ENCODE results near the gene GRAMD1C. TPM values are rescaled to one million over a fixed set of nuclear protein-coding genes. Genes with fewer than 3 reads are reported as not detected.
A peak's percentile ranks its signal among the peaks of the same experiment; 100 is the strongest.

GRAMD1C gene
- total RNA-seq, 1 experiment from 2014 or later, result 4.0 TPM

DNA sequence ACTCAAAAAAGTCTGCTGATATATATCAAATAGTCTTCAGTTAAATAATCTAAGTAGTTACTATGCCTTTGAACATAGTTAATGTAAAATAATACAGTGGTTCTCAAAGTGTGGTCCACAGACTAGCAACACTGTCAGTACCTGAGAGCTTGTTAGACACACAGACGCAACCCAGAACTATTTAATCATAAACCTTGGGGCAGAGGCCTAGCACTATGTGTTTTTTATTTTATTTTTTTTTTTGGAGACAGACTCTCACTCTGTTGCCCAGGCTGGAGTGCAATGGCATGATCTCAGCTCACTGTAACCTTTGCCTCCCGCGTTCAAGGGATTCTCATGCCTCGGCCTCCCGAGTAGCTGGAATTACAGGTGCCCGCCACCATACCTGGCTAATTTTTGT lies 34.7 kb downstream of the GRAMD1C start:
- no peaks in the 10 kb centered on the region for H3K27me3 ChIP-seq (ENCODE audit: low read length)
- H3K4me1 ChIP-seq (ENCODE audit: low read length), result no peaks in the 10 kb centered on the region
- no peaks in the 10 kb centered on the region for H3K9me2 ChIP-seq (replicated peaks; ENCODE audit: insufficient read depth, low read length)
- no peak overlapping the region for H2AFZ ChIP-seq (ENCODE audit: low read length)
- DNase-seq, result no peak
- no peaks in the 10 kb centered on the region for H3K79me2 ChIP-seq (ENCODE audit: low read length)
- H3K4me2 ChIP-seq (ENCODE audit: low read depth, low read length, poor library complexity, severe bottlenecking), result no peak overlapping the region
- H4K20me1 ChIP-seq (ENCODE audit: insufficient read depth, low read depth, low read length), result no peaks in the 10 kb centered on the region
- H3K9me3 ChIP-seq (ENCODE audit: low read length), result no peaks in the 10 kb centered on the region
- H3K27ac ChIP-seq (ENCODE audit: low read length), result no peak overlapping the region
- no peaks in the 10 kb centered on the region for H3K36me3 ChIP-seq (ENCODE audit: insufficient read depth, low read length)
- no peak overlapping the region for H3K9ac ChIP-seq (ENCODE audit: low read length)
- no peak overlapping the region for H3K4me3 ChIP-seq (ENCODE audit: low read length)

DNA sequence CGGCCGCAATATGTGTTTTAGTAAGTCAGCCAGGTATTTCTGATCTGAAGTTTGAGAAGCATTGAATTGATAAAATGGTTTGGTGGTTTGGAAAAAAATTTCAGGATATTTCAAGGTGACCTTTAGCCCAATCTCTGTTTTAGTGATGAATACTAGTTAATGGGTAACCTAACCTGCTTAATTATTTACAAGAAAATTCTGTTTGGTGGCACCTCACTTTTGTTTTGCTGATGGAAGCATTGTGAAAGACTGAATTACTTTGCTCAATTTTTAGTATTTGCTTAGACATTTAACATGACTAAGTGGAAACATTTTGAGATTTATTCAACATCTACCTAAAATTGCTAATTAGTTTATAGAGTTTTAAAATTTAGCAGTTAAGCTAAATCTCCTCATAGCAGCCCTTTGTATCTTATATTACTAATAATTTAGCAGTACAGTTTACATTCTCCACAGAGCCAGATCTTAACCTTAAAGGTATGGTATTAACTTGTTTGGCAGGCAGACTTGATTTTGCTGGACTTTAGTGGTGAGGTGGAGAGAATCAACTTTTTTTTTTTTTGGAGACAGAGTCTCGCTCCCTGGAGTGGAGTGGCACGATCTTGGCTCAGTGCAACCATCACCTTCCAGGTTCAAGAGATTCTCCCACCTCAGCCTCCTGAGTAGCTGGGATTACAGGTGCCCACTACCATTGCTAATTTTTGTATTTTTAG lies 35.4 kb downstream of the GRAMD1C start:
- Histone ChIP-seq H3K4me3 (ENCODE audit: low read length) (no peak overlapping the region), H3K79me2 (ENCODE audit: low read length) (no peaks in the 10 kb centered on the region), H3K36me3 (ENCODE audit: insufficient read depth, low read length) (no peaks in the 10 kb centered on the region), H3K4me1 (ENCODE audit: low read length) (no peaks in the 10 kb centered on the region), H4K20me1 (ENCODE audit: insufficient read depth, low read depth, low read length) (no peaks in the 10 kb centered on the region), H3K9me3 (ENCODE audit: low read length) (no peaks in the 10 kb centered on the region), H3K9ac (ENCODE audit: low read length) (no peak overlapping the region), H3K9me2 (replicated peaks; ENCODE audit: insufficient read depth, low read length) (no peaks in the 10 kb centered on the region), H3K4me2 (ENCODE audit: low read depth, low read length, poor library complexity, severe bottlenecking) (no peak overlapping the region), H2AFZ (ENCODE audit: low read length) (no peak overlapping the region), H3K27ac (ENCODE audit: low read length) (no peak overlapping the region), H3K27me3 (ENCODE audit: low read length) (no peaks in the 10 kb centered on the region)
- DNase-seq, result no peak

DNA sequence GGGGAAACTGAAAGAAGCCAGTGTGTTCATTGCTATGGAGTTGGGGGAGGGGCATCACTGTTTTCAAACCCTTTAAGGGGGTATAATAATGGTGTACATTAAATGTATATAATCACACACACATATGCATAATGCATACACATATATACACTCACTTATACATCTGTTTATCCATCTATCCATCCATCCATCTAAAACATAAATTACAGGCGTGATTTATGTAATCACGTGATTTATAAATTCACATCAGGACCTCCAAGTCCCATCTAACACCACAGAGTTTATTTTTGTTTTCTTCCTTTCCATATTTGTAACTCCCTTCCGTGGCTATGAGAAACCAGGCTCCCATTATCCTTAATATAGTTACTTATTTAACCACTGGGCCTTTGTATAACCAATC lies 39.8 kb downstream of the GRAMD1C start:
- Histone ChIP-seq H3K36me3 (ENCODE audit: insufficient read depth, low read length) (no peaks in the 10 kb centered on the region), H3K4me3 (ENCODE audit: low read length) (no peak overlapping the region), H3K9me2 (replicated peaks; ENCODE audit: insufficient read depth, low read length) (no peaks in the 10 kb centered on the region), H3K9me3 (ENCODE audit: low read length) (no peaks in the 10 kb centered on the region), H2AFZ (ENCODE audit: low read length) (no peak overlapping the region), H3K4me2 (ENCODE audit: low read depth, low read length, poor library complexity, severe bottlenecking) (no peak overlapping the region), H3K27me3 (ENCODE audit: low read length) (no peaks in the 10 kb centered on the region), H4K20me1 (ENCODE audit: insufficient read depth, low read depth, low read length) (no peaks in the 10 kb centered on the region), H3K9ac (ENCODE audit: low read length) (no peak overlapping the region), H3K79me2 (ENCODE audit: low read length) (no peaks in the 10 kb centered on the region), H3K4me1 (ENCODE audit: low read length) (no peaks in the 10 kb centered on the region), H3K27ac (ENCODE audit: low read length) (no peak overlapping the region)
- DNase-seq, result no peak

DNA sequence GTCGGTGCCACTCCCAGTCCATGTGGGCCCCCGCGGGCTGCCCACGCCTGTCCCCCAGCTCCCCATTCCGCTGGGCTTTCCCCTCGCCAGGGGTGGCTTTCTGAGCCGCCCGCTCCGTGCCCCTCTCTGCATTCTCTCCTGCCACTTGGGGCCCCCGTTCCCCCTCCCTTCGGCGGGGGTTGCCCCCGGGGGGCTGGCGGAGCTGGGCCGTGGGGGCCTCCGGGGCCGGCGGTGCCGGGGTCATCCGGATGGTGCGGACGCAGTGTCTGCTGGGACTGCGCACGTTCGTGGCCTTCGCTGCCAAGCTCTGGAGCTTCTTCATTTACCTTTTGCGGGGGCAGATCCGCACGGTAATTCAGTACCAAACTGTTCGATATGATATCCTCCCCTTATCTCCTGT lies 46.5 kb downstream of the GRAMD1C start:
- Histone ChIP-seq H3K4me1 (ENCODE audit: low read length) (no peaks in the 10 kb centered on the region), H3K27ac (ENCODE audit: low read length) (no peak overlapping the region), H3K79me2 (ENCODE audit: low read length) (no peaks in the 10 kb centered on the region), H3K4me3 (ENCODE audit: low read length) (no peak overlapping the region), H3K36me3 (ENCODE audit: insufficient read depth, low read length) (no peaks in the 10 kb centered on the region), H4K20me1 (ENCODE audit: insufficient read depth, low read depth, low read length) (no peaks in the 10 kb centered on the region), H3K4me2 (ENCODE audit: low read depth, low read length, poor library complexity, severe bottlenecking) (no peak overlapping the region), H3K9me3 (ENCODE audit: low read length) (no peaks in the 10 kb centered on the region), H3K9me2 (replicated peaks; ENCODE audit: insufficient read depth, low read length) (no peaks in the 10 kb centered on the region), H3K27me3 (ENCODE audit: low read length) (no peaks in the 10 kb centered on the region), H2AFZ (ENCODE audit: low read length) (no peak overlapping the region), H3K9ac (ENCODE audit: low read length) (no peak overlapping the region)
- DNase-seq, result no peak

DNA sequence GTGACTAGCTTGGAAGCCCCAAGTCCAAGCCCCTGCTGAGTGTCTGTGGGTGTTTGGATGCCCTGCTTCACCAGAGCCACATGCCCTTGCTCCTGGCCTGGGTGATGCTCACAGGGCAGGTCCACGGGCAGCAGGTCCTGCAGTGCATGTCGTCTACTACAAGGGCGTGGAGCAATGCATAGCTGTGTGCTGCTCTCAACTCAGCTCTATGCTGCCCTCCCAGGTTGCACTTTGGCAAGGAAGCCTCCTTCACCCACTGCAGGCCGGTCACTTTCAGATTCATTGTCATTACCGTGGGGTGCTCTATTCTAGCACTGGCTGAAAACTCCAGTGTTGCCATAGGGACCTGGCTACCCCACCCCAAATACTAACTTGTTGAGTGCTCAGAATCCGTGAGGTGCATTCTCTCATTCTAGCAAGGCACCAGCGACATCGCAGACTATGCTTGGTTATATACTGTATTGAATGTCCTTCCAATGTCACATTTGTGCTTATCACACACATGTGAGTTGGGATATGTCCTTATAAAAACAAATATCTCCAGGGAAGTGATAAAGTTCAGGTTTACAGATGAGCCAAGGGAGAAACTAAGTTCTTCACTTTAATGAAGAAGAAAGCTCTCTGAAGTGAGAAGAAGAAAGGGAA lies 51.8 kb downstream of the GRAMD1C start:
- no peak for DNase-seq
- Histone ChIP-seq H3K9me2 (replicated peaks; ENCODE audit: insufficient read depth, low read length) (no peaks in the 10 kb centered on the region), H3K4me3 (ENCODE audit: low read length) (no peak overlapping the region), H3K27ac (ENCODE audit: low read length) (no peak overlapping the region), H3K9ac (ENCODE audit: low read length) (no peak overlapping the region), H2AFZ (ENCODE audit: low read length) (no peak overlapping the region), H3K79me2 (ENCODE audit: low read length) (no peaks in the 10 kb centered on the region), H3K4me1 (ENCODE audit: low read length) (no peaks in the 10 kb centered on the region), H3K9me3 (ENCODE audit: low read length) (no peaks in the 10 kb centered on the region), H3K36me3 (ENCODE audit: insufficient read depth, low read length) (no peaks in the 10 kb centered on the region), H3K4me2 (ENCODE audit: low read depth, low read length, poor library complexity, severe bottlenecking) (no peak overlapping the region), H3K27me3 (ENCODE audit: low read length) (no peaks in the 10 kb centered on the region), H4K20me1 (ENCODE audit: insufficient read depth, low read depth, low read length) (no peaks in the 10 kb centered on the region)

DNA sequence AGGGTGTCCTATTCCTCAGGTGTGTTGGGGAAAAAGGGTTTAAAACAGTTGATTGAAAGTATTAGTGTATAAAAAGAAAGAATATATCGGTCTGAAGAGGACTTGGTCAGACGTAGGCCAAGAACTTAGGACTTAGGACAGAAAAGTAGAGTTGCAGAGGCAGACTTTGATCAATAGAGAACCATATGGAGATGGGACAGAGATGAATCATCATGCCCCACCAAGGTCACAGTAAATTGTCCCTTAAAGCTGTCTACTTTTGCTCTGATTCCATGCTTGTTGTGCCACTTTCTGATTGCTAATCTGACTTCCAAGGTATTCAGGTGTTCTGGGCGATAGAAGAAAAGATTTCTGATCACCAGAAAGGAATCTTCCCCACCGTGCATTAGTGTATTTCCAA lies 56.3 kb downstream of the GRAMD1C start:
- Histone ChIP-seq H3K9me2 (replicated peaks; ENCODE audit: insufficient read depth, low read length) (no peaks in the 10 kb centered on the region), H3K4me1 (ENCODE audit: low read length) (peaks cover 6% of the 10 kb centered on the region; the same call in 1 of the 2 replicates), H3K4me2 (ENCODE audit: low read depth, low read length, poor library complexity, severe bottlenecking) (no peak overlapping the region), H4K20me1 (ENCODE audit: insufficient read depth, low read depth, low read length) (no peaks in the 10 kb centered on the region), H3K4me3 (ENCODE audit: low read length) (no peak overlapping the region), H3K9ac (ENCODE audit: low read length) (no peak overlapping the region), H3K27ac (ENCODE audit: low read length) (no peak overlapping the region), H3K79me2 (ENCODE audit: low read length) (no peaks in the 10 kb centered on the region), H3K27me3 (ENCODE audit: low read length) (no peaks in the 10 kb centered on the region), H2AFZ (ENCODE audit: low read length) (no peak overlapping the region), H3K36me3 (ENCODE audit: insufficient read depth, low read length) (no peaks in the 10 kb centered on the region), H3K9me3 (ENCODE audit: low read length) (no peaks in the 10 kb centered on the region)
- no peak for DNase-seq

DNA sequence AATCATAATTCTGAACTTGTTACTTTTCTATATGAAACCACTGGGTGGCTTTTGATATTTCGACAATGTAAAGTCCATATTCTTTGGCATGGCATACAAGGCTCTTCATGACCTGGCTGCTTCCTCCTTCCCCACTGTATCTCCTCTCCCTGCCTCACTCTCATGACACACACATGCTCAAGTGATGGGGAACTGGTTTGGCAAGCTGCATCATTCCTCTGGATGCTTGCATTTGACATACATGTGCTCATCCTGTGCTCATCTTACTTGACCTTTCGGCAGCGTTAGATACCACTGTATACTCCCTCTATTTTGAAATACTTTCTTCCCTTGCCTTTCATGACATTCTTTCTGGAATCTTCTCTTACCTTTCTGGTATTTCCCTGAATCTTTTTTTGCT lies 57.4 kb downstream of the GRAMD1C start:
- Histone ChIP-seq H3K27me3 (ENCODE audit: low read length) (no peaks in the 10 kb centered on the region), H4K20me1 (ENCODE audit: insufficient read depth, low read depth, low read length) (no peaks in the 10 kb centered on the region), H3K9me3 (ENCODE audit: low read length) (no peaks in the 10 kb centered on the region), H3K4me1 (ENCODE audit: low read length) (peaks cover 6% of the 10 kb centered on the region; the same call in 1 of the 2 replicates), H3K9ac (ENCODE audit: low read length) (no peak overlapping the region), H3K27ac (ENCODE audit: low read length) (no peak overlapping the region), H3K9me2 (replicated peaks; ENCODE audit: insufficient read depth, low read length) (no peaks in the 10 kb centered on the region), H3K4me2 (ENCODE audit: low read depth, low read length, poor library complexity, severe bottlenecking) (no peak overlapping the region), H2AFZ (ENCODE audit: low read length) (no peak overlapping the region), H3K79me2 (ENCODE audit: low read length) (no peaks in the 10 kb centered on the region), H3K36me3 (ENCODE audit: insufficient read depth, low read length) (no peaks in the 10 kb centered on the region), H3K4me3 (ENCODE audit: low read length) (no peak overlapping the region)
- DNase-seq, result no peak

DNA sequence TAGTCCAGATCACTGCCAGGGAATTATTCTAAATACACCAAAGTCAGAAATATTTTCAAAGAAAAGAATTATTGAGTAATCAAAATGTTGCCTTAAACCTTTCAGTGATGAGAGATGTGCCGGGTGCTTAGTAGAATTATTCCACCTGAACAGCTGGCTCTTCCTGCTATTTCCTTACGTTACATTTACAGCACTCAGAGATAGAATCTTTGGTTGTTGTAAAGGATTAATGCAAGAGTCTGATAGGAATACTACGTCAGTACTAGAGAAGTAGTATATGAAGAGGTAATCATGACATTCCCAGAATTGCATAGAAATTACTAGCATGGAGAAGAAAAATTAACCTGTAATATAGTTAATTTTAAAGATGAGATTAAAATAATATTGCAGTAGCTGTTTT lies 58.3 kb downstream of the GRAMD1C start:
- Histone ChIP-seq H3K9me3 (ENCODE audit: low read length) (no peaks in the 10 kb centered on the region), H3K36me3 (ENCODE audit: insufficient read depth, low read length) (no peaks in the 10 kb centered on the region), H3K27ac (ENCODE audit: low read length) (no peak overlapping the region), H3K4me2 (ENCODE audit: low read depth, low read length, poor library complexity, severe bottlenecking) (peak overlapping the region; percentile 55), H3K9me2 (replicated peaks; ENCODE audit: insufficient read depth, low read length) (no peaks in the 10 kb centered on the region), H3K27me3 (ENCODE audit: low read length) (no peaks in the 10 kb centered on the region), H3K79me2 (ENCODE audit: low read length) (no peaks in the 10 kb centered on the region), H2AFZ (ENCODE audit: low read length) (peak overlapping the region; percentile 68), H3K9ac (ENCODE audit: low read length) (no peak overlapping the region), H3K4me3 (ENCODE audit: low read length) (peak overlapping the region; percentile 44; the same call in 1 of the 2 replicates), H3K4me1 (ENCODE audit: low read length) (peaks cover 6% of the 10 kb centered on the region; the same call in 1 of the 2 replicates), H4K20me1 (ENCODE audit: insufficient read depth, low read depth, low read length) (no peaks in the 10 kb centered on the region)
- DNase-seq, result no peak

Data from Karpas-422 (cell line).